HepG2 (cell line): ENCODE measurements around the gene SBK2. TPM values are rescaled to one million over a fixed set of nuclear protein-coding genes. Genes with fewer than 3 reads are reported as not detected.
A peak's percentile ranks its signal among the peaks of the same experiment; 100 is the strongest.

Experiments used
- CENPT ChIP-seq: sonication (generic); formaldehyde crosslinking; IDR thresholded peaks from 2 replicates; pipeline ENCODE4 v1.8.0; 2022; ENCODE audit warnings: low read depth, mild to moderate bottlenecking, moderate library complexity, missing genetic modification reagents
- CREM ChIP-seq, 2 experiments: sonication (generic) in 1 of 2; formaldehyde crosslinking in 1 of 2; IDR thresholded peaks; 2 replicates each; pipeline versions ENCODE4 v1.4.0 to v1.6.1; 2016 to 2020; ENCODE audit warnings: antibody characterized with exemption in 1 of 2, mild to moderate bottlenecking in 1 of 2, missing genetic modification reagents in 1 of 2
- CSRNP1 ChIP-seq: sonication (generic); formaldehyde crosslinking; IDR thresholded peaks from 2 replicates; pipeline ENCODE4 v1.8.1; 2023; ENCODE audit warnings: mild to moderate bottlenecking, missing genetic modification reagents
- ELF1 ChIP-seq: sonication (generic); formaldehyde crosslinking; IDR thresholded peaks from 2 replicates; pipeline ENCODE4 v1.4.0; 2020; ENCODE audit warnings: missing genetic modification reagents
- ERF ChIP-seq: IDR thresholded peaks from 2 replicates; pipeline ENCODE4 v1.6.1; 2018; ENCODE audit warnings: missing biosample characterization, missing genetic modification reagents
- HINFP ChIP-seq: sonication (generic); formaldehyde crosslinking; IDR thresholded peaks from 2 replicates; pipeline ENCODE4 v1.4.0; 2020; ENCODE audit warnings: low read depth, mild to moderate bottlenecking, missing genetic modification reagents
- HIVEP1 ChIP-seq: sonication (generic); formaldehyde crosslinking; IDR thresholded peaks from 2 replicates; pipeline ENCODE4 v1.4.0; 2020; ENCODE audit warnings: mild to moderate bottlenecking, missing genetic modification reagents
- KLF15 ChIP-seq: sonication (generic); formaldehyde crosslinking; IDR thresholded peaks from 2 replicates; pipeline ENCODE4 v1.8.1; 2023; ENCODE audit warnings: borderline replicate concordance, mild to moderate bottlenecking, inconsistent platforms, missing genetic modification reagents, mixed read lengths
- MATR3 ChIP-seq: sonication (generic); formaldehyde crosslinking; IDR thresholded peaks from 2 replicates; pipeline ENCODE4 v1.4.0; 2020; ENCODE audit warnings: missing genetic modification reagents
- MTF1 ChIP-seq: sonication (generic); formaldehyde crosslinking; IDR thresholded peaks from 2 replicates; pipeline ENCODE4 v1.5.0; 2020; ENCODE audit warnings: missing genetic modification reagents
- RFX3 ChIP-seq: IDR thresholded peaks from 2 replicates; pipeline ENCODE4 v1.6.1; 2016; ENCODE audit warnings: missing biosample characterization, missing genetic modification reagents
- SNAI1 ChIP-seq: sonication (generic); formaldehyde crosslinking; IDR thresholded peaks from 2 replicates; pipeline ENCODE4 v1.5.0; 2020; ENCODE audit warnings: mild to moderate bottlenecking, missing genetic modification reagents, borderline replicate concordance
- TBL1XR1 ChIP-seq: fragments of 150-350 bp; IDR thresholded peaks from 2 replicates; pipeline ENCODE4 v1.6.1; 2014; ENCODE audit warnings: borderline replicate concordance, low read length; ENCODE audit not compliant: partially characterized antibody
- TEAD2 ChIP-seq: sonication (generic); formaldehyde crosslinking; IDR thresholded peaks from 2 replicates; pipeline ENCODE4 v1.9.0; 2021; ENCODE audit warnings: missing genetic modification reagents
- ZBTB37 ChIP-seq: sonication (generic); formaldehyde crosslinking; IDR thresholded peaks from 2 replicates; pipeline ENCODE4 v1.4.0; 2020; ENCODE audit warnings: mild to moderate bottlenecking, missing genetic modification reagents
- ZFAT ChIP-seq: sonication (generic); formaldehyde crosslinking; conservative IDR thresholded peaks from 2 replicates; pipeline ENCODE4 v1.8.1; 2023; ENCODE audit warnings: missing genetic modification reagents, inconsistent platforms
- ZFP36L2 ChIP-seq: sonication (generic); formaldehyde crosslinking; IDR thresholded peaks from 2 replicates; pipeline ENCODE4 v1.4.0; 2020; ENCODE audit warnings: missing genetic modification reagents
- ZNF367 ChIP-seq: sonication (generic); formaldehyde crosslinking; IDR thresholded peaks from 2 replicates; pipeline ENCODE4 v1.4.0; 2020; ENCODE audit warnings: missing genetic modification reagents, borderline replicate concordance
- ZNF460 ChIP-seq: sonication (generic); formaldehyde crosslinking; IDR thresholded peaks from 2 replicates; pipeline ENCODE4 v1.5.1; 2020; ENCODE audit warnings: missing genetic modification reagents, mild to moderate bottlenecking, borderline replicate concordance
- ZNF564 ChIP-seq: sonication (generic); formaldehyde crosslinking; IDR thresholded peaks from 2 replicates; pipeline ENCODE4 v1.8.1; 2023; ENCODE audit warnings: mild to moderate bottlenecking, missing genetic modification reagents
- polyA plus RNA-seq, 8 experiments: library from polyadenylated mRNA; depleted of rRNA in 3 of 8; stranded (reverse) in 7 of 8; unstranded in 1 of 8; fragments of >200 nt; fragmentation: Illumina TruSeq in 4 of 8; extraction: Trizol in 4 of 8; gene quantifications; 2 replicates each; pipeline versions ENCODE4 v1.2.1 to v1.2.3, GENCODE V29; 2011 to 2016; ENCODE audit warnings: low read depth in 4 of 8, missing spikeins in 1 of 8, mixed read lengths in 1 of 8; ENCODE audit not compliant: insufficient read depth in 1 of 8
- total RNA-seq, 5 experiments: library from RNA; depleted of rRNA; stranded (reverse); fragments of >200 nt; fragmentation: Illumina TruSeq; extraction: Trizol; gene quantifications; 2 replicates each; pipeline ENCODE4 v1.2.3, GENCODE V29; 2016; ENCODE audit warnings: low read depth in 1 of 5

Gene SBK2
- total and polyA plus RNA-seq, 2 of the 13 experiments (the other 11 are each of a cell fraction or from before 2014, with no cell fraction given), result 0.24 TPM; not detected in 1

GRCh38 chr19:55544776-55545439, 8.0 kb upstream of the SBK2 start (continued):
- TF ChIP-seq ZBTB37 (no peak), ZNF367 (CRISPR knock-in tag) (no peak), RFX3 (CRISPR knock-in tag) (no peak), KLF15 (no peak), ELF1 (CRISPR knock-in tag) (no peak; the same call in 1 of the 2 replicates), CENPT (no peak), CREM (IDR thresholded peaks at IDR 0.05) (0 out of 2 replicates have a peak, but pooled peaks have one; percentile 23), CREM (CRISPR knock-in tag; IDR thresholded peaks at IDR 0.05) (no peak), ZFAT (CRISPR knock-in tag) (no peak), HIVEP1 (CRISPR knock-in tag) (no peak), MTF1 (CRISPR knock-in tag) (no peak), SNAI1 (CRISPR knock-in tag) (no peak), CSRNP1 (CRISPR knock-in tag) (no peak), MATR3 (CRISPR knock-in tag) (no peak), TEAD2 (no peak), ERF (CRISPR knock-in tag) (peak; percentile 61; the same call in 1 of the 2 replicates), TBL1XR1 (peak; percentile 22), HINFP (CRISPR knock-in tag) (no peak), ZNF460 (CRISPR knock-in tag) (no peak), ZFP36L2 (no peak), ZNF564 (no peak)
